Putamen (tissue), 1 donor: ENCODE results near the gene FGD6.

Experiments used
- DNase-seq: peaks from one replicate; pipeline ENCODE4 v3.0.0-alpha.2; 2016; ENCODE audit warnings: low spot score

FGD6 gene

DNA sequence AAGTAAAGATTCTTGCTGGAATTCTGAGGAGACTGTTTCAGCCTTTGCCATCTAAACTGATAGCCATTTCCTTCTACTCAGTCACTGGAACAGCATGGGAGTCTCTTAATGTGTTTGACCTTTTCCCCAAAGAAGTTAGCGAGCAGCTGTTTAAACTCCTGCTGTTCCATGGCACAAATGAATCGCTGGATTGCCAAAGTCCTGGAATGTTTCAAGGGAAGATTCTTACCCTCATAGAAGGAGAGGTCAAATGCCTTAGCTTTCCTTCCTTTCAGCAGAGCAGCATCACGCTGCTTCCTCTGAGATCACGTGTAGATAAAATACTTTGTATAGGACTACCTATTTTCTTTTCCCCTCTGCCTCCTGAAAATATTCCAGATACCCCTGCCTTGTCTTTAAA lies 133.3 kb downstream of the FGD6 start:
- no peak for DNase-seq

DNA sequence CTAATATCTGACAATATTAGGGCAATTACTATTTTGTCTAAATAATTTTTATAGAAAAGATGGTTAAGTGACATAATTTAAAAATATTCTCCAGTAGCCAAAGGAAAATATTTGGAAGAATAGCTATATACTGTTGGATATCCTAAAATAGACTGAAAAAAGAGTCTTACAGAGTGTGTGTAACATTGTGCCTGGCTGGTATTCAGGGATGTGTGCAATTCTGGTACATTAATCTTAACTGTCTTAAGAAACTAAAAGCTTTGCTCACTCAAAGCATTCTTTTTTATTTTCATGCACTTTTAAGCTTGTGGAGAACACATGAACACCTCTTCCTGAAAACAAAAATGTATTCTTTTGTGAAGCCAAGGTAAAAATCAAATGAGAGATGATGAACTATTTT lies 133.8 kb downstream of the FGD6 start:
- no peak for DNase-seq

DNA sequence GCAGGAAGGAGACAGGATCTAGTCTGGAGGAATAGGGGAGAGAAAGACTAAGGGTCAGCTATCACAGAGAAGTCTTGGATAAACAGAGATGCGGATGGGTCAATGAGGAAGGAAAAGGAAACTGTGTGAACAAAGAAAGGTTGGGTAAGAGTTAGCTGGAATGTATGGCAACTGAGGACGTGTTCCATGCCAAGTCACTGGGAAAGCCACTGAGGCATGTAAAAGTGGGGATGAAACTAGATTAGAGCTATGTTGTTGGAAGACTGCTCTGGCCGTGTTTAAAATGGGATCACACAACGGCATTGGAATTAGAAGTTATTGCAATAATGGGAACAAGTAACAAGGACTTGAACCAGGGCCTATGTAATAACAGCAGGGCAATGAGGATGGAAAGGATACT lies 139.9 kb downstream of the FGD6 start:
- DNase-seq: no peak

DNA sequence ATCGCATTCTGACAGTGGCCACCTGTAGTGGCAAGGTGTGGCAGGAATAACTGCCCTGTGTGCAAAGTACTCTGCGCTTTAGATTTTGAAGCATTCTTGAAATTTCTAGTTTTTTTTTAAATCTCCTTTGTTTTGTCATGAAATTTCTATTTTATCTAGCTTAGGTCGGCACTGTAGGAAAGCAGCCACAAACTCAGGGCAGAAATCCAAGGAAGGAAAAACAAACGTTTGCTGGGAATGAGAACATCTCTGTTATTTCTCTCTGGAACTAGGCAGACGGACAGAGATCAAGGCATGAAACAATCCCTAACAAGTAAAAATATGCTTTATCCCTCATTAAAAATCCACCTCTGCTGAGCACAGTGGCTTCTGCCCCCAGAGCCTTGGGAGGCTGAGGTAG lies 142.5 kb downstream of the FGD6 start:
- no peak for DNase-seq

DNA sequence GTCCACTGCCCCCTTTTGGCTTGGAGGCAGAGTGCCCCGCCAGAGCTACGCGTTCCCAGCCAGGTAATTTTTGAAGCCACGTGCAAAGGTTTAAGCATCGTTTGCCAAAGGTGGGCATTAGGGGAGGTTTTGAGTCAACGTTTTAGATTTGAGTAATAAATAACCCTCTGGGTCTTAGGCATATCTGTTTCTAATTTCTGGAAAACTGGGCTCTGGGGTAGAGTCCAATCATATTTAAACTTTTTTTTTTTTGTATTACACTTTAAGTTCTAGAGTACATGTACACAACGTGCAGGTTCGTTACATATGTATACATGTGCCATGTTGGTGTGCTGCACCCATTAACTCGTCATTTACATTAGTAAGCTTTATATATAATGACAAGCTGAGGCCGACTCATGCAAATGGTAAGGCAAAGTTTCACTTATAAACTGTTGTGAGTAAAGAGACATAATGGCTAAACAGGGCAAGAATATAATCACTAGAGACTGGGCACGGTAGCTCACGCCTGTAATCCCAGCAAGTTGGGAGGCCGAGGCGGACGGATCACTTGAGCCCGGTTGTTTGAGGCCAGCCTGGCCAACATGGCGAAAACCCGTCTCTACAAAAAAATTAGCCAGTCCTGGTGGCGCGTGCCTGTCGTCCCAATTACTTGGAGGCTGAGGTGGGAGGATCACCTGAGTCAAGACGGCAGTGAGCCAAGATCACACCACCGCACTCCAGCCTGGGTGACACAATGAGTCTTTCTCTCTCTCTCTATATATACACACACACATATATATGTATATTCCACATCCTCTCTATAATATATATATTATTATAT lies 143.4 kb downstream of the FGD6 start:
- DNase-seq: peak; percentile 16

DNA sequence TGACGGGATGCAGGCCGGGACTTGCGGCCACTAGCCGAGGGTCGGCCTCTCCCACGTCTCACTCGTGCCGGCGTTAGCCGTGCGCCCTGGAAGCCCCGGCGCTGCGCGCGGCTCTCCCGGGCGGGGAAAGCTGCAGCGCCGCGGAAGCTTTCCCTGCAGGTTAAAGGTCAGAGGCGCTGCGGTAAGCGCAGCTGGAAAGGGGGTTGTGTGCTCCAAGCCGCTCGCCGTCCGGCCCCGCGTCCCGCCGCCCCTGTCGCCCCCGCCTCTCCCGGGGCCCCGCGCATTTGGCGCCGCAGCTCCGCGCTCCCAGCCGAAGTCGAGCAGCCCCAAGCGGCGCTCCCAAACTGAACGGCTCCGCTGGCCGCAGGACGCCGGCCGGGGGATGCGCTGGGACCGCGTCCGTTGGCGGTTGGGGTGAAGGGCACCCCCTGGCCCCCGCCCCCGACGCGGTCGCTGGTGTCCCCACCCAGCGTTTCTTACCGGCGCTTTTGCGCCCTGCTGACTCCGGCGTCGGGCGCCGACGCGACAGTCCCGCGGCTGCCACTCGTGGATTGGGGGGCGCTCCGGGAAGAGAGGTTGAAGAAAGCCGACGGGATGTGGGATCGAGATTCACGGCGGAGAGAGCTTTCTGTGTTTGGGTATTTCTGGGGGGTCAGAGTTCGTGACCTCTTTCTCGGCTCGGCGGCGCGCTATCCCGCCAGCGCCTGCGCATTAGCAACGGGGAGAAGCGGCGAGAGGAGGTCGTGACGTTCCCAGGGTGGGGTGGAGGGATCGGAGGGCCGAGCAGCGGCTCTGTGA lies 144.2 kb downstream of the FGD6 start, which contains the start of gene NR2C1:
Gene NR2C1, minus strand, starts transcription at position 719 of the 798 bp plus-strand sequence. CDS start 6,234 bp downstream, outside the sequence.
- peak; percentile 95 for DNase-seq

DNA sequence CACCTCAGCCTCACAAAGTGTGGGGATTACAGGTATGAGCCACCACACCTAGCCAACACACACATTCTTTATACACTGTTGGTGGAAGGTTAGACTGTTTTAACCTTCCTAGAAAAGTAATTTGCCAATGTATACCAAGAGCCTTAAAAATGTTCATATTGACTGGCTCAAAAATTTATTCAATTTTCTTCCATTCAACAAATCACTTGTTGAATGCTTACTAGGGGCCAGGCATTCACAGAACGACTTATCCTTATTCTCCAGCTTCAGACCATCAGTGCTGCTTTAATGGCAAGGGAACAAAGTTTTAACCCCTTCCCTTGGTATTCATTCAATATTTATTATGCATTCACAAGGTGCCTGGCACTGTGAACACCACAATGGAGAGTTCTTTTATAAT lies 146.9 kb downstream of the FGD6 start:
- no peak for DNase-seq

DNA sequence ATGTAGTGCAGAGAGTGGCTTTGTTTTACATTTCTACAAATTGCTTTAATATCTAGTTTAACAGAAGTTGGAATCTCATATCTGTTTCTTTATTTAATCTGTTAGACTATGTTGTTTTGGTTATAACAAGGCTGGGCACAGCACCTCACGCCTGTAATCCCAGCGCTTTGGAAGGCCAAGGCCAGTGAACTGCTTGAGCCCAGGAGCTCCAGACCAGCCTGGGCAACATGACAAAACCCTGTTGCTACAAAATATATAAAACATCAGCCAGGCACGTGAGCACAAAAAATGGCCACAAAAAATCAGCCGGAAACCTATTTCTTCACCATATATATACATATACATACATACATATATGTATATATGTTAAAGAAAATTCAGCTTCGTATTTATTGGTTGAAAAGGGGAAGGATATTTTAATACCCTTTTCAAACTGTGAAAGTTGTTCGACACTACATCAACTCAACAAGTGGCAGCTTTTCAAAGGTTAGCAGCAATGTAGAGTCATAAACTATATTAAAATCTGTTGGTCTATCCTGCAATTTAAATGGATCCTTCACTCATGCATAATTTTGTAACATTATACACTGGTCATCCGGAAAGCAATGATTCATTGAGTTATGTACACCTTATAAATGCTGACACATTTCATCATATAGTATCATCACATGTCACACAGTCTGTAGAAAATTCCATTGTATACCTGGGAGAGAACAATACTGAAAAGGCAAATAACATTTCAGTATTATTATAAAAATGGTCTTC lies 151.0 kb downstream of the FGD6 start:
- no peak for DNase-seq

DNA sequence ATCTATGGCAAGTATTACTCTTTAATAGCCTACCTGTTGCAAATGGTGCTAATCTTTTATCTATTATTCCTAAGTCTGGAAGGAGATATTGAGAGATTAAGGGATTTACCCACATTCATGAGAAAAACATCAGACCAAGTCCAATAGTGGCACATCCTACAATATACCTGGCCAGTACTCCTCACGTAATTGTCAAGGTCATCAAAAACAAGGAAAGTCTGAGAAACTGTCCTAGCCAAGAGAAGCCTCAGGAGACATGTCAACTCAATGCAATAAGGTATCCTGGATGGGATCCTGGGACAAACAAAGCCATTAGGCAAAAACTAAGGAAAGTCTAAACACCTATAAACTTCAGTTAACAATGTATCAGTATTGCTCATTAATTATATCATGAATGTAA lies 156.3 kb downstream of the FGD6 start:
- no peak for DNase-seq

DNA sequence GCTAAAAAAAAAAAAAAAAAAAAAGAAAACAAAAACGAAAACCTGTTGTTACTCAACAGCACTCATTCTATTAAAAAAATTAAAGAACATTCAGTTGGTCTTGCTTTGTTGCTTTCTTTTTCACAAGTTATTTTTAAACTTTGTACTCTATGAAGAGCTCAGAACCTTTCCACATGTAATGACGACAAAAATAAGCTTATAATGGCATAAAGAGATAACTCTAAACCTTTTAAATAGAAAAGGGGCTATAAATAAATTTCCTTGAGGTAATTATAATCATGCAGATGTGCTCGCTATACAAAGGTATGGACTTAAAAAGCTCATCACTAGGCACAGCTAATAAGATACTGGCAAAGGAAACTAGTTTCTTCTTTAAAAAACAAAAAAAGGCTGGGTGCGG lies 157.3 kb downstream of the FGD6 start:
- no peak for DNase-seq

DNA sequence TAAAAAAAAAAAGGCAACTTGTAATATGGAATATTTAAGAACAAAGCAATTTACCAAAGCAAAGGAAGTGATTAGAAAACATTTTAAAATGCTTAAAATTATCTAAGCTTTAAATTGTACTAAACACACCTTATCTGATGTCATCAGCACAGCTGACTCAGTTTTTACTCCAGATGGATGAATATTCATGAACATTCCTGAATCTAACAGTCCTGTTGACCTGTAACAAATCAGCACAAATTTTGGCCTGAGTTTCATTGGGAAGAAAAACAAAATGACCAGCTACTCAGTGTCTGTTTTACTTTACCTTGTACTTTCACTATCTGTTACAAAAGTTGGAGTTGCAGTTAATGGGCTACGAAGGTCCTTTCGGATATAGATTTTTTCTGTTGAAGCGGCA lies 159.8 kb downstream of the FGD6 start:
- no peak for DNase-seq

DNA sequence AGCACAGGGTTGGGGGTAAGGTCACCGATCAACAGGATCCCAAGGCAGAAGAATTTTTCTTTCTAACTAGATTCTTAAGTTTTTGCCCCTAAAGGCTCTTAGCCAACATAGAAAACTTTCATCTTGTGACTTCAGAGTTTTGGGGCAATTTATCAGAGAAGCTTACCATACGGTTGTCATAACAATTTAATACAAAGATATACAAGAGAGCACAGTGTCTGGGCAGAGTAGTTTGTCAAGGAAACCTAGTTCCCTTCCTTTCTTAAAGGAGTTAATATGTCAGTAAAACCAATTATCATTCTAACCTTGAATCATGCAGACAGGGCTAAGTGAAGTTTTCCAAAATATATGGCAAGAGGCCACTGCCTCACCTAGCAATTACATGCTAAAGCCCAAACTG lies 162.2 kb downstream of the FGD6 start:
- no peak for DNase-seq

DNA sequence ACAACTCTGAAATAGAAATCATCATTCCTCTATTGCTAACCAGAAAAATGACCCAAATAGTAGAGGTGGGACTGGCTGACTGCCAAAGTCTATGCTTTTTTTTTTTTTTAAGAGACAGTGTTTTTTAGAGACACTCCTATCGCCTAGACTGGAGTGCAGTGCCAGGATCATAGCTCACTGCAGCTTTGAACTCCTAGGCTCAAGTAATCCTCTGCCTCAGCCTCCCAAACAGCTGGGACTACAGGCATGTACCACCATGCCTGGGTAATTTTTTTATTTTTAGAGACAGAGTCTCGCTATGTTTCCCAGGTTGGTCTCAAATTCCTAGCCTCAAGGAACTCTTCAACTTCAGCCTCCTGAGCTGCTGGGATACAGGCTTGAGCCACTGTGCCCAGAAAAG lies 163.1 kb downstream of the FGD6 start:
- DNase-seq: no peak

DNA sequence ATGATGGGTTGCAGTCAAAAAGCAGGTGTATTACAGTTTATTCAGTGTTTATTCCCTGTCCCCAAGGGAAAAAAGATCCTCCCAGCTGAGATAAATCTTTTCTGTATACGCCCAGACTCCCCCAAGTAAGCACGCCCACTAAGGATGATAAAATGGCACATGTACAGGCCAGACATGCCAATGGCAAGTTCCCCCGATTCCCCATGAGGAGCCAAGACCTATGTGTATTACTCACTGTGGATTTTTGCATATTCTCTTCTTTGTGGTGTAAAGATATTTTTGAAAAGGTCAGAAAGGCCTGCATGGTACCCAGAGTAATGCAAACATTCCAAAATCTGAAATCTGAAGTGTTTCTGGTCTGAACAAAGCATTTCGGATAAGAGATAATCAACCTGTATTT lies 166.0 kb downstream of the FGD6 start:
- DNase-seq: no peak

DNA sequence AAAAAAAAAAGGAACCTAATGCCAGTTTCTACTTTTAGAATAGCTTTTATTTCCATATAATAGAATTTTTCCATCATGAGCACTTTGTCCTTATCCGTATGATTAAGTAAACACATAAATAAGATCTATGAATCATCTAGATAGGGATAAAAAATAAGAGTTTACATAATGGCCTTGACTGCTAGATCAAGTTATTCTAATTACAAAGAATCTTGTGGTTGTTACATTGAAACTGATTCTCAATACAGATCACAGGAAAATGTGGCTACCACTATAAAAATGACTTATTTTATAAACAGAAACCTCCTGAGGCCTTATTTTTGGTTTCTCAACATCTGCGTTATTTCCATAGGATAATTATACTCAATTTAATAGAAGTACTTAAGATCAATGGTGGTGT lies 179.4 kb downstream of the FGD6 start:
- no peak for DNase-seq

DNA sequence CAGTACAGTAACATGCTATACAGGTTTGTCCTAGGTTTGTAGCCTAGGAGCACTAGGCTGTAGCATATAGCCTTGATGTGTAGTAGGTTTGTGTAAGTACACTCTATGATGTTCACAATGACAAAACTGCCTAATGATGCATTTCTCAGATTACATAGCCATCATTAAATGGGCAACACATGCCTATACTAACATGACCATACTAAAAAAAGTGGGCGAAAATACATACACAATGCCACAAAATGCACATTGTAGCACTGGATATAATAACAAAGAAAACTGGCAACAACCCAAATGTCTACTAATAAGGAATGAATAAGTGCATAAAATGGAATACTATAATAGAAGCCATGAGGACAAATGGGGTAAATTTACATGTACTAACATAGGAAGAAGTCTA lies 182.5 kb downstream of the FGD6 start:
- no peak for DNase-seq
